NCI-H460 (cell line): ENCODE results near the gene KBTBD12. TPM values are rescaled to one million over a fixed set of nuclear protein-coding genes. Genes with fewer than 3 reads are reported as not detected.

Source experiments
- DNase-seq: peaks from one replicate; pipeline ENCODE4 v3.0.0-alpha.2; 2016; ENCODE audit warnings: low read depth; ENCODE audit errors: extremely low read depth
- total RNA-seq: library from RNA; depleted of rRNA; stranded (reverse); fragments of >200 nt; shearing (Covaris generic); gene quantifications from 2 replicates; pipeline ENCODE4 v1.2.3, GENCODE V29; 2014

KBTBD12 gene
- total RNA-seq, 1 experiment from 2014 or later, result not detected

DNA sequence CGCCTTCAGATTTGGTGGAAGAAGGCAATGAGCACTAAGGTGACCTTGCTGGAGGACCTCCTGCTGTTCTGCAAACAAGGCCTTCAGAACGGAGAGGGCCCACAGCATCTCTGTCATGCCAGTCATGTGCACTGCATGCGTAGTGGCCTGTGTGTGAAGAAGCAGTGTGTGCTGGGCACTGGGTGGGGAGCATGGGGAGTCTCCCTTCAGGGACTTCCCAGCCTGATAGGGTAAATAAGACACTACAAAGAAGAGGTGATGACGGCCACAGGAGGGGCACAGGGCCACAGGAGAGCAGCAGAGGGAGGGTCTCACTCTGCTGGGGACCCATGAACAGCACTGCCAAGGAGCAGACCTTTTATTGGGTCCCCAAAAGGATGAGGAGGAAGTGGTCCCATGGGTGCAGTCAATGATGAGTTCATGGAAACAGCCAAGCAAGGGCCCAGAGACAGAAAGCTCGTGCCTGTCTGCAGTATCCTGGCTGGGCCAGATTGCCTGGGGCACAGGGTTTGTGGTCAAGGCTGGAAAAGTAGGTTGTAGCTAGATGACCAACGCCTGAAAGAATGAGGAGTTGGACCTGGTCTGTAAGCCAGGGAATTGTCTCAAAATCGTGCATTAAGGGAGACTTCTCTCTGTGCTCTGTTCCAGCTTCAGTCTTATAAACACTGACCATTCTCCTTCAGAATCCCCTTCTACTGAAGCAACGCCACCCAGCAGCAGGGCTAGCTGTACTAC, 69.4 kb downstream of the KBTBD12 start:
- DNase-seq, result no peak

DNA sequence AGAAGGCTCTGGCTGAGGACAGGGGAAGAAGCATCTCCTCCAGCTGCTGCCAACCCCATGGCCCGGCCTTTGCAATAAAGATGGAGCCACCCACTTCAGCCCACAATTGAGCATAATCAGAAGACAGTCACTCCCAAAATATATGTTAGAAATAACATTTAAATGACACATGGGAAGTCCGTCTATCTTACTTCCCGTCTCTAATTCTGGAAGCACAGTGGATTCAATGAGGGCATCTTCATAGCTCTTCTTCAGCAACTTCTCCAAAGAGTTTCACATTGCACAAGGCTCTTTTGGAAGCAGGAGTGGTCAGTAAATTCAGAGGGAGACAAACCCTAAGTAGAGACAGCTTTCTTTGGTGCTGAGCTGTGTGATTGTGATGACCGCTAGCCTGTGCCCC, 70.2 kb downstream of the KBTBD12 start:
- no peak for DNase-seq

DNA sequence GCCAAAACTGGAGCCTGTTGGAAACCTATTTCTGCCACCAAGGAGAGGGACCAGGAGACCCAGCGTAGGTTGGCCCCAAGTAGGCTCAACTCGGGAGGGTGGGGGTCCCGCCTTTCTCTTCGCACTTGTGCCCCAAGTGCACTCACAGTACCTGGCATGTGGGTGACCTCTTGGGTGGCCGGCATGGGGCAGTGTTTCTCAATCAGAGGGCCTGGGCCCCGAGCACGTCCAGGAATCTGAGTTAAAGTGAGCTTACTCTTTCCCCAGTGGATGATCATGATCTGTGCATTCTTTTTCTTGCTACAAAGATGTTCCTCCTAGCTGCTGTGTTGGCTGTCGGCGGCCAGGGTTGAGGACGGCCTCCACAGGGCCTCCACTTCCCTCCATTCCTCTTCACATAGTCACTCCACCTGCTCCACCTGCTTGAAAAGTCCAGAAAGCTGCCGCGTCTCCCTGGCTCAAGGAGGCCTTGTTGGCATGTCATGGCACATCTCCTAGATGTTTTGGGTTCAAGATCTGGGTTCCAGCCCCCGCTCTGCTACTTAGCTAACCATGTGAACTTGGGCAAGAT, 70.7 kb downstream of the KBTBD12 start:
- no peak for DNase-seq

DNA sequence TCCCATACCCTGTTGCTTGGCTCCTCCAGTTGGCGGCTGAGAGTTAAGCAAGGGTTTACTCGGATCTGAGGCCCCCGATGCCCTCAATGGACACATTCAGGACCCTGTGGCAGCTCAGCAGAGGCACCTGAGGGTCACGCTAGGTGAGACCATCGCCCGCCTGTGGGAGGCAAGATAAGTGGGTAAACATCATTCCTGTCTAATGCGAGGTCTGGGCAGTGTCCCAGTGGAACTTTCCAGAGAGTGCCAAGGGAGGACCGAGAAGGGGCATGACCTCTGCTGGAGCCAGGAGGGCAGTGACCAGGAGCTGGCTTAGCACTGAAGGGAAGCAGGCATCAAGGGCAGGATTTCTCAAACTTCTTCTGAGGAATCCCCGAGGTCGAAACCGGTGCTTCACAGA, 71.8 kb downstream of the KBTBD12 start:
- DNase-seq, result no peak

DNA sequence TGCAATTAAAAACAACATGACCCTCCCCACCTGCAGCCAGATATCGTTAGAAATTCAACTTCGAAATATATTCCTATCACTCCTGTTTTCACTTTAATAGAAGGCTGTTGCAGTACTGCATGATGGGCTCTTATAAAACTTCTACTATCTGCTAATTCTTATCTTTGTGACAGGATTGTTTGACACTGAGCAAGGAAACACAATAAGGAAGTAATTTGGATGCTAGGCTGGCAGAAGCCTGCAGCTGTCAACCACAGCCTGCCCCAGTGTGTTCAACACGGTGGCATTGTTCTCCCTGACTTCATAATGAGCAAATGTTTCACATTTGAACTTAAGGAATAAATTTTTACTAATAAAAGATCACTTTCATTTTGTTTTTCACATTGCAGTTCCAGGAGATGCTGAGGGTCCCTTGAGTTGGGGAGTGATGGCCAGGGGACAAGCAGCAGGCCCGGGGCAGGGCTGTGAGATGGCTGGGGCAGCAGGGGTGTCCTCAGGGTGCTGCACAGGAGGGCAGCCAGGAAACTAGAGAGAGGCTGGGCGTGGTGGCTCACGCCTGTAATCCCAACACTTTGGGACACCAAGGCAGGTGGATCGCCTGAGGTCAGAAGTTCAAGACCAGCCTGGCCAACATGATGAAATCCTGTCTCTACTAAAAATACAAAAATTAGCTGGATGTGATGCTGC, 72.4 kb downstream of the KBTBD12 start:
- DNase-seq, result no peak

DNA sequence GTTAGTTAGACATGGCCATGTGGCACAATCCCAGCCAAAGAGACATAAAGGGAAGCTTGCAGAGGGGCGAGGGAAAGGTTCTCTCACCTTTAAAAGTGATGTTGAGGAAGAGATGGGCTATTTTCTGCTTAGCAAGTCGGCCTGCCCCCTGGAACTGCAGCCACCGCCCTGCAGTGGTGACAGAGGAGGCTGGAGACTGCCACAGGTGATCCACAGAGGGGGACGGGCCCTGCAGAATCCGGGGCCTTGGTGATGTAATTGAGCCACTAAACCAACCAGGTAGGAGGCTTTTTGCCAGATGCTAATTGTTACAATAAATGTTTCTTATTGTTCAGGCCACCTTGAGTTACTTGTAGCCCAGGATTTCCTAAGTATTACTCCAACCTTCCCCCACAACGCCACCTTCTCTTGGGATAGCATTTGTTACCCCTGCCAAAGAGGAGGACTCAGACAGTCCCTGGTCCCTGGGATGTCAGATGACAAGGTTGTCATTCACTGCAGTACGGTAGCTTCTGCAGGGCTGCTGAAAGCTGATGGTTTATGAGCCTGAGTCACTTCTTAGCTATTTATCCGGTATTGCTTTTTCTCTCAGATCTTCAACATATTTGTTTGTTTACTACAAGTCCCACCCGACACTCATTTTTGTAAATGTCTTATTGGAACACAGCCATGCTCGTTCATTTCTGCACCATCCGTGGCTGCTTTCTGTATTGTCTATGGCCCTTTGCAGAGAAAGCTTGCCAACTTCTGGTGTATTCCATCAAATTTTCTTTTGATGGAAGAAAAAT, 73.9 kb downstream of the KBTBD12 start:
- DNase-seq, result no peak

DNA sequence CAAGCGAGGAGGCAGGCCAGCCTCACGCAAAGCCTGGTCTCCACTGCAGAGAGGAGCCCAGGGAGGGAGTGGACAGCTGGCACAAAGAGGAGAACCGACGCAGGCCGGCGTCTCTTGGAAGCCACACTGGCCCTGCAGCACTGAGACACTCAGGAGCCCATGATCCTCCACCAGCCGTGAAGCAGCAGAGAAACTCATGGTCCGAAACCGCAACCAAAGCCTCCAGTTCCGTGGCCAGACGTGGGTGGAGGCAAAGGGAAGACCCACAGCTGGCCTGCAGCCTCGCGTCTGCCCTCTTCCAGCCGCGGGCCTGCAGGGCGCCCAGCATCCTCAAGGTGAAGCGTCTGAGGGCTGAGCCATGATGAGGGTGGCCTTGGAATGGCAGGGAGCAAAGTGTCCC, 75.0 kb downstream of the KBTBD12 start:
- DNase-seq, result no peak

DNA sequence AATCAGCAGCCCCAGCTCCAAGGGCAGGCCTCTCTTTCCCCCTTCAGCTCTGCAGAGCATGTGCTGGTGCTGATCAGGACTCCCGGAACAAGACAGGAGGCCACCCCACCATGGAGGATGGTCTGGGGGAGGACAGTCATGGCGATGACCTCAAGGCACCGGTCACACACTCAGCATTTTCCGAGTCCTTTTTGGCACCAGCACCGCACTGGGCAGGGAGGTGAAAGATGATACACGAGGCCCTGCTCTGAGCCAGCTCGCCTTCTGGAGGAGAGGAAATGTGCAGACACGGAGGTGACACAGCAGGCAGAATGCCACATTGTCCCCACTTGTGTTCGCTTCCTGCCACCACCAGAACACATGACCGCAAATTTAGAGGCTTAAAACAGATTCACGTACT, 75.4 kb downstream of the KBTBD12 start:
- no peak for DNase-seq

DNA sequence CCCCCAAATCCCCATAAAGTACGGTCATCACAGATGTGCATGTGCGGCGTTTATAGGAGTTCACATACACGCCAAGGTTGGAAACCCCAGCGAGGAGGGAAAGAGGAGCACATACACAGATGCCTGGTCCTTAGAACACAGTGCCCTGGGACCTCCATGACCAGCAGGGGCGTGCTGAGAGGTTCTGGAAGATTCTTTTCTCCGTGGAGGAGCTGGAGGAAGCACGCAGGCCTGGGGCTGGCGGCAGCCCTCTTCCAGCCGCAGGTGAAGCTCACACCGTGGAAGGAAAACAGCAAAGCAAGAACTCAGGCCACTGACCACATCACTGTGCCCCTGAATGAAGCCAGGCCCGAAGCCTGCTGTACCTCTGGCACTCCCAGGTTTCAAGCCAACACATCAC, 76.2 kb downstream of the KBTBD12 start:
- no peak for DNase-seq

DNA sequence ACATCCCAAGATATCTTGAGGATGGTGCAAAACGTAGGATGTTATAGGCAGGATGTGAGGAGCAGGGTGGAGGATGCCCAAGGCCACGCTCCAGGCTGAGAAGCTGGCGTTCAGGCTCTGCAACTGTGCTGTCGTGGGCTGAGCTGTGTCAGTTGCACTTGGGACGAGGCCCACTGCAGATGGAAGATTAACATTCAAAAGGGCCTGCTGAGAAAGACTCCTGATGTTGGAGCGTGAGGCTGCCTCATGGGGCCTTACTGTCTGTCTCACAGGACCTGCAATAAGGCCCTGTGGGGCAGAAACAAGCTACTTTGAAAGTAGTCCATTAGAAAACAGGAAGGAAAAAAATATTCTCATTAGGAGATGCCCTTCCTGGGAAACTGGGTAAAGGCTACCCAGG, 76.6 kb downstream of the KBTBD12 start:
- no peak for DNase-seq

DNA sequence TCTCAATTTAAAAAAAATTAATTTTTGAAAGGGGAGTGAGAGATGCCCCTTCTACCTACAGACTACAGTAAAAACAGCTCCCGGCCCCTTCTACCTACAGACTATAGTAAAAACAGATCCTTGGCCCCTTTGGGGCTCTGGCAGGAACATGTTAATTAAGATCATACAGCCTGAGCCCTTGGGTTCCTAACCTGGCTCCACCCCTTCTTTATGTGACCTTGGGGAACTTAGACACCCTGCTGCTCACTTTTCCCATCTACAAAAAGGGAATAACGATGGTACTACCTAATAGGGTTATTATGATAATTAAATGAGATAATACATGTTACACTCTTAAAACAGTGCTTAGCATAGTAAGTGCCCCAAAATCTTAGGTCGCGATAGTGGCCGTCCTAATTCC, 77.1 kb downstream of the KBTBD12 start:
- no peak for DNase-seq

DNA sequence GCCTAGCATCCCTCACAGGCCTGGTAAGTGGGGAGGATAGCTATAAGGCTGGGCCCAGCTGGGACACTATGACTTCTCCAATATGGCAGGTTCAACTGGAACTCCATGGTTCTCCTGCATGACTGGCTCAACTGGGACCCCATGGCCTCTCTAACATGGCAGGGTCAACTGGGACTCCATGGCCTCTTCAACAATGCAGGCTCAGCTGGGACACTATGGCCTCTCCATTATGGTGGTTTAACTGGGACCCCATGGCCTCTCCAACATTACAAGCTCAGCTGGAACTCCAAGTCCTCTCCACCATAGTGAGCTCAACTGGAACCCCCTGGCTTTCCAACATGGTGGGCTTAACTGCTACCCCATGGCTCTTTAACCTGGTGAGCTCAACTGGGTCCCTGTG, 79.0 kb downstream of the KBTBD12 start:
- DNase-seq, result no peak

DNA sequence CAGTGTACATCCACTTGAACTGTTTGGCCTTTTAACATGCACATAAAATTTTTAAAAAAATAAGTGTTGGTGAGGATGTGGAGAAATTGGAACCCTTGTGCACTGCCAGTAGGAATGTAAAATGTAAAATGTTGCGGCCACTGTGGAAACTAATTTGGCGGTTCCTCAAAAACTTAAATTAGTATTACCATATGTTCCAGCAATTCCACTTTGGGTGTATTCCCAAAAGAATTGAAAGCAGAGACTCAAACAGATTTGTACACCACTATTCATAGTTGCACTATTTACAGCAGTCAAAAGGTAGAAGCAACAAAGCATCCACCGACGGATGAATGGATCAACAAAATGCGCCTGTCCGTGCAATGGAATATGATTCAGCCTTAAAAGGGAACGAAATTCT, 82.0 kb downstream of the KBTBD12 start:
- no peak for DNase-seq

DNA sequence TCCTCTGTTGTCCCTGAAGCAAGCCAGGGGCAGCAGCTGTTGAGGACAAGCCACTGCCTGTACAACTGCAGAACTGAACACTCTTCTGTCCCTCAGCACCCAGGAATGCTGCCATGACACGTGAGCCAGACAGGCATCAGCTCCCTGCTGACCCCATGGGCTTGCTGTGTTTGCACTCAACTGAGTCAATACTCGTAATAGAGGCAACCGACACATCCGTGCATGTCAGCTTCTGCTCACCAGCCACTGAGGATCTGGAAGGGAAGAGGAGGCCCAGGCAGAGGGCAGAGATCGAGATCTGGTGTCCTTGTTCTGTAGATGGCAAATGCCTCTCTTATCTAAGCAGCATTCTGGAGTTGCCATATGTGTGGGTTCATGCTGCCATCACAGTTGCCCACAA, 82.9 kb downstream of the KBTBD12 start:
- no peak for DNase-seq

DNA sequence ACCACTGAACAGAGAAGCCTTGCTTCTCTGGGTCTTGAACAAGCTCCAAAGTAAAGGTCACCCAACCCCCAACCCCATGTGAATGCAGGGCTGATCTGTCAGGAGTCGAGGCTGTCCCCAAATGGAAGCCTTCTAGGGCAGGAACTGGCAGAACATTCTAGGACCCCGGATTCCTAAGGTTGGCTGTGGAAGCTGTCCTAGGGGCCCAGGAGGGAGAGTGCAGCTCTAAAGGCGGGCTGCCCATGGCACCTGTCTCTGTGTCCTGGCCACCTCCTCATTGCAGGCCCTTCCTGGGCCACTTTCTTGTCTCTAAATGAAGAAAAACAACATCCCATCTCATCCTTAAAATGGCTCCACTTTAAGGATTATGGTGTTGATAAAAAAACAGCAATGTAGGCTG, 83.6 kb downstream of the KBTBD12 start:
- no peak for DNase-seq

DNA sequence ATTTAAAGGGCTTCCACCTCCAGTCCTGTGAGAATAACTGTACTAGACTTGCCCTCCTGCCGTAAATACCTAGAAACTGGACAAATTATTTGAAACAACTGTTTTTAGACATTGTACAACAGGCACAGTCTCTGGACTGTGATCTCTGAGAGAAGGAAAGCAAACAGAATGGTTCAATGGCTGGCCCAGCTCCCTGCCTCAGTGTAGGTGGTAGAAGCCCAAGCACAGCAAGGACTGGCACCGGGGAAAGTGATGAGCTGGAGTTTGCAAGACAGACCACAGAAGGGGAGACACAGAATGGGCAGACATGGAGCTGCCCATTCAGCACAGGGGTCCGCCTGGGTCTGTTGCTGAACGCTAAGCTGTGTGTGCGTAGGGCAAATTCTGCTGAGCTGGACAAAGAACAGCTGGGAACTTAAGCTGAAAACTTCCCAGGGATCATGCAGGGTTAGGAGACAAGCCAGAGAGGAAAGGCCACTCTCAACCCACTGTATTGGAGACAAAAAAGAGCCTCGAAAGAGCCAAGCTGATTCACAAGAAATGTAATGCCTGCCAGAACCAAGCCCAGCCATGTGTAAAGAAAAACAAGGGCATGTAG, 84.6 kb downstream of the KBTBD12 start:
- DNase-seq, result no peak

DNA sequence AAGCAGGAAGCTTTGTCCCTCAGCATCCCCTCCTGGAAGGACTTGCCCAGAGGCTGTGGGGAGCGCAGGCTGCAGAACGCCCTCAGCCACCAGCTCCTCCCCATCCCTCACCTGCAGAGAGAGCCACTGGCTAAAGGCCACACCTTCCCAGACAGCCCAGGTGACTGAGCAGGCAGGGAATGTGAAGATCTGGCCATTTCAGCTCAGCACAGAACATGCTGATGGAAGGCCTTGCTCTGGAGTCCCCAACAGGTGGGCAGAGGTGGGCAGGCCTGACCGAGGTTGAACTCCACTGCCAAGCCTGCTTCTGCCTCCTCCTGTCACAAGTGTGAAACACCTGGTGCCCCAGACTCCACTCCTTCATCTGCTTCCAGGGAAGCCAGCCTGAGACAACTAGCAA, 86.5 kb downstream of the KBTBD12 start:
- no peak for DNase-seq

DNA sequence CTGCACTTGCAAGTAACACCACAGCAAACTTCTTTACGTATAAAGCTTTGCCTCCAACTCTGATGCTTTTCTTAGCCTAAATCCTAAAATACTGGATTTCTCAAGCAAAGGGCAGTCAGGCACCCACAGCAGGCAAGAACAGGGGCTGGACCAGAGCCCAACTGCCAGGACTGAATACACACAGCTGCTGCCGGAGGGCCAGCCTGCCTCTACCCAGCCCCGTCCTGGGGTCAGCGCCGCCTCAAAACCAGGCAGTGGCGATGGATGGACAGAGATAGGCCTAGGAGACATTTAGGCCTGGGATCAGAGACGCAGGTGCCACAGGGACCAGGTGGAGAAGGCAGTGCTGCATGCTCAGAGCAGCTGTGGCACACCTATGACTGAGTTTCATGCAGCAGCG, 89.6 kb downstream of the KBTBD12 start:
- no peak for DNase-seq

DNA sequence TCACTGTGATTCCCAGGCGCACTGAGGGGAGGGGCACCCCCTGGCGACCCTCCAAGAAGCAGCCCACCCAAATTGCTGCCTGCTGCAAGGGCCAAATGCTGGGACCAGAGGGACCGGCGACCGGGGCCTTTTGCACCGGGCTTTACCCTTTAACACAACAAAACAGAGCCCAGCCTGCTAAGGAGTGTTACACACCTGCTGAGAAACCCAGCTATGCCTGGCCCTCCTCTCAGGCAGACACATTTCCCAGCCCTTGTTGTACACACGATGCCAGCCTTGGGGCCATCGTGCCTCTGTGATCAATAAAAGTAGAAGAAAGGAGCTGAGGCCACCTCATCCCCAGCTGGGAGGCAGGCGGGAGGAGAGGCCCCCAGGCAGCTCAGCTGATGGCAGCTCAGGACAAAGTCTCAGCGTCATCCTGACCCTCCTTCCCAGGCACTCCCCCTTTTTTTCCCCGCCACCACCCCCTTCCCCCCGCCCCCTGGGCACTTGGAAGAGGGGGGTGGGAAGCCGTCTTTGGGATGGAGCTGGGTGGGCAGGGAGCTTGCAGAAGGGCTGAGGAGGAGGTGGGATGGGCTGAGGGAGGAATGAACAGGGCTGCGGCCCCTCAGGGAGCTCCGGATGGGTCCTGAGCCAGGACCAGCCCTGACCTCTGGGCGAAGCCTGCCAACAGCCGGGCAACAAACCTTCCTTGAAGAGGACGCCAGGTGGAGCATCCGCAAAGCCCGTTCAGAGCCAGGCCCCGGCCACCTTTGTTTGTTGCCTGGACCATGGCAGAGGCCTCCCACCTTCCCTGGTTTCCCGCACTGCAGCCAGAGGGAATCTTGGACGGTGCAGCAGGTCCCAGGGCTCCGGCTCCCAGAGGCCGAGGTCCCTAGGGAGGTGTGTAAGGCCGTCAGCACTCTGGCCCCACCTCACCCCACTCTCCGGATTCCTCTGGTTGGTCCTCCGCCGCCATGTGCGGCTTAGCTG, 91.3 kb downstream of the KBTBD12 start:
- no peak for DNase-seq

DNA sequence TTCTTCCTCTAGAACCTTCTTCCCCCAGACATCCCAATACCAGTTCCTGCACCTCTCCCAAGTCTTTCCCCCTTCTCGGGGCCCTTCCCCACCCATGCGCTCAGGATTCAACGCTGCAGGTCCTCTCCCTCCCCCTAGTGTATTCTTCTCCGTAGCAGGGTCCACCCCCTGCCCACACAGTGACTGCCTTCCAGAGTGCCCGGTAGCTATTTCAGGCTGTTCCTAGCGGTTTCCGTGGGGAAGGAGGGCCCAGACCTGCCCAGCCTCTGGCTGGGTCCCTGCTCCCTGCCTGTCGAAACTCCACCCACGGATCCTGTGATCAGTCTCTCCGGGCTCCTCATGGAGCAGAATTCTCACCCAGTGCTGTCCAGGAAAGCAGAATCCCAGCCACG, 92.0 kb downstream of the KBTBD12 start:
- no peak for DNase-seq
